ENCODE results near the gene OSTF1.

Gene OSTF1

DNA sequence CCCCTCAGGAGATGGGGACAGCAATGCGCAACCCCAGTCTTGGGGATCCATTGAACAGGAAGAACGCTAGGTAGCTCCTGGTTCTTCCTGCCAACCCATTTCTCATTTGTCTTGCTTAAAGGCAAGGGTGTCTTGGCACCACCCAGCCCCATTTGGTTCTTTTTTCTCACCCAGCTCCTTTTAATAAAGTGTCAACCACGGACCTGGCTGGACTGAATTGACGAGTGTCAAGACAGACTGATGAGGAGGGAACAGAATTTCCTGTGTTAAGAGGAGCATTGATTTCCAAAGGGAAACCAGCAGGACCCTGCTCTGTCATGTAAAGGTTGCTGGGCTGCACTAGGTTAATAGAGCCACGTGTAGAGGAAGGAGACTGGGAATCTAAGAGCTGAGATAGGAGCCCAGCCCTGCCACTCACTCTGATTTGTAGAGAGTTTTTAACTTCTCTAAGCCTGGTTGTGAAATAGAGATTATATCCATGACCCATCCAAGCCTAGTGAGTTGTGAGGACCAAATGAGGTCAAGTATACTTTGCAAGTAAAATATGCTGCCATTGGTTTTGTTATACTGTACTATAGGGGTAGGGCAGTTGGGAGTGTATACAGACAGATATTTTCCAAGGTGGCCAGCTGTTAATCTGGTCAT, 33.7 kb downstream of the OSTF1 start:
- TF ChIP-seq, protein P1, sequence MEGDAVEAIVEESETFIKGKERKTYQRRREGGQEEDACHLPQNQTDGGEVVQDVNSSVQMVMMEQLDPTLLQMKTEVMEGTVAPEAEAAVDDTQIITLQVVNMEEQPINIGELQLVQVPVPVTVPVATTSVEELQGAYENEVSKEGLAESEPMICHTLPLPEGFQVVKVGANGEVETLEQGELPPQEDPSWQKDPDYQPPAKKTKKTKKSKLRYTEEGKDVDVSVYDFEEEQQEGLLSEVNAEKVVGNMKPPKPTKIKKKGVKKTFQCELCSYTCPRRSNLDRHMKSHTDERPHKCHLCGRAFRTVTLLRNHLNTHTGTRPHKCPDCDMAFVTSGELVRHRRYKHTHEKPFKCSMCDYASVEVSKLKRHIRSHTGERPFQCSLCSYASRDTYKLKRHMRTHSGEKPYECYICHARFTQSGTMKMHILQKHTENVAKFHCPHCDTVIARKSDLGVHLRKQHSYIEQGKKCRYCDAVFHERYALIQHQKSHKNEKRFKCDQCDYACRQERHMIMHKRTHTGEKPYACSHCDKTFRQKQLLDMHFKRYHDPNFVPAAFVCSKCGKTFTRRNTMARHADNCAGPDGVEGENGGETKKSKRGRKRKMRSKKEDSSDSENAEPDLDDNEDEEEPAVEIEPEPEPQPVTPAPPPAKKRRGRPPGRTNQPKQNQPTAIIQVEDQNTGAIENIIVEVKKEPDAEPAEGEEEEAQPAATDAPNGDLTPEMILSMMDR (IDR thresholded peaks at IDR 0.05; ENCODE audit: extremely low read depth, missing control alignments): no peak
- DNase-seq (ENCODE audit: low spot score): no peak

GRCh38 chr9:75123696-75124095, 35.4 kb downstream of the OSTF1 start:
- DNase-seq (ENCODE audit: low spot score): no peak
- TF ChIP-seq, protein P1 (IDR thresholded peaks at IDR 0.05; ENCODE audit: extremely low read depth, missing control alignments): no peak

GRCh38 chr9:75128535-75128934, 40.2 kb downstream of the OSTF1 start:
- TF ChIP-seq, protein P1 (IDR thresholded peaks at IDR 0.05; ENCODE audit: extremely low read depth, missing control alignments): no peak

DNA sequence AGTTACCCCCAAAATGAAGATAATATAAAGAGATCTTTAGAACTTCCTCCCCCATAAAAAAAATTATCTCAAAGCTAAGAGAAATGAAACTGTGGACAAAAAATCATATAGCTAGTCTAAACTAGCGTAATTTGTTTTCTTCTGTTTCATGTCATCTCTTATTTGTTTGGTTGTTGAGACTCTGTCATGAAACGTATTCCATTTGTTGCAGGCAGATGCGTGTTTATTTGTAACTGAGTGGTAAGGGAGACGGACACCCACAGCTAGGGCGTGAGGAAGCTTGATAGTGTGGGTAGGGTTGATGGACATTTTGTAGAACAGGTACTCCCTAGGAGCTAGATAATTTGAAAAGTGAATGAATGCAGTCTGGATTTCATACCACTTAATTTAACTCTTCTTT, 41.9 kb downstream of the OSTF1 start:
- DNase-seq (ENCODE audit: low spot score): no peak
- TF ChIP-seq, protein P1 (IDR thresholded peaks at IDR 0.05; ENCODE audit: extremely low read depth, missing control alignments): no peak

More at GRCh38 chr9:75128535-75128934, 40.2 kb downstream of the OSTF1 start:
- DNase-seq (ENCODE audit: low spot score): no peak

GRCh38 chr9:75130621-75131230, 42.4 kb downstream of the OSTF1 start:
- no peak for DNase-seq (ENCODE audit: low spot score)
- TF ChIP-seq, protein P1 (IDR thresholded peaks at IDR 0.05; ENCODE audit: extremely low read depth, missing control alignments): no peak

- no peak for DNase-seq (ENCODE audit: low spot score)
- TF ChIP-seq, protein P1 (IDR thresholded peaks at IDR 0.05; ENCODE audit: extremely low read depth, missing control alignments): no peak
Observed at GRCh38 chr9:75131700-75132099, 43.4 kb downstream of the OSTF1 start.

DNA sequence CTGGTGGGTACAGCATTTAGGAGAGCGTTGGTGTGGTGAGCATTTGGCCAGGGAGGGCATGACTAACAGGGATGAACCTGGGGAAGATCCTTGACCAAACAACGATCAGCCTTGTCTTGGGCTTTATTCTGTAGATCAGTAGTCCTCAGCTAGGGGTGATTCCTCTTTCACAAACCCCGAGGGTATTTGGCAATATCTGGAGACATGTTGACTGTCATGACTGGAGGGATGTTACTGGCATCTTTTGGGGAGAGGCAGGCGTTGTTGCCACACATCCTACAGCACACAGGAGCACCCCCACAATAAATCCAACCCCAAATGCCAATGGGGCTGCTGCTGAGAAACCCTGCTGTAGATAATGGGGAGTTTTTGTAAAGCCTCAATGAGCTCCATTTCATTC, 43.9 kb downstream of the OSTF1 start:
- TF ChIP-seq, protein P1 (IDR thresholded peaks at IDR 0.05; ENCODE audit: extremely low read depth, missing control alignments): no peak
- DNase-seq (ENCODE audit: low spot score): no peak
